K562 (cell line): Measurements from ENCODE around the gene HADH. TPM values are rescaled to one million over a fixed set of nuclear protein-coding genes. Genes with fewer than 3 reads are reported as not detected.

ENCODE experiments used
- DNMT1 ChIP-seq: fragments of 450-650 bp; IDR thresholded peaks from 2 replicates; pipeline ENCODE4 v1.6.1; 2016; ENCODE audit warnings: antibody characterized with exemption, mild to moderate bottlenecking
- KAT2B ChIP-seq: IDR thresholded peaks from one replicate; pipeline ENCODE4 v1.6.1; 2012; ENCODE audit warnings: low read depth, mild to moderate bottlenecking, control low read depth, inconsistent platforms, low read length, moderate library complexity
- MLLT1 ChIP-seq, 2 experiments: fragments of 450-650 bp; IDR thresholded peaks; 2 replicates each; pipeline ENCODE4 v1.6.1; 2016
- SETDB1 ChIP-seq: IDR thresholded peaks from one replicate; pipeline ENCODE4 v1.6.1; 2012; ENCODE audit warnings: low read length, control low read depth, inconsistent platforms
- USF2 ChIP-seq: sonication (generic); formaldehyde crosslinking; IDR thresholded peaks from 2 replicates; pipeline ENCODE4 v1.5.0; 2020; ENCODE audit warnings: missing genetic modification reagents
- ZNF274 ChIP-seq: IDR thresholded peaks from 2 replicates; pipeline ENCODE4 v1.6.1; 2011; ENCODE audit warnings: low read depth, mild to moderate bottlenecking, low read length, moderate library complexity, borderline replicate concordance
- polyA plus RNA-seq, 8 experiments: library from polyadenylated mRNA; depleted of rRNA in 4 of 8; stranded (reverse) in 5 of 8; unstranded in 3 of 8; fragments of >200 nt; fragmentation: Nextera tagmentation in 2 of 8; fragmentation: Illumina TruSeq in 1 of 8; extraction: Ambion mirVana in 2 of 8; extraction: Trizol in 1 of 8; gene quantifications; 2 replicates each; pipeline versions ENCODE4 v1.2.1 to v1.2.3, GENCODE V29; 2011 to 2014; ENCODE audit warnings: inconsistent platforms in 1 of 8, missing spikeins in 1 of 8
- total RNA-seq, 7 experiments: library from RNA; depleted of rRNA in 6 of 7; stranded (reverse); fragments of >200 nt in 6 of 7; fragmentation: Illumina TruSeq in 2 of 7; extraction: Trizol in 2 of 7; gene quantifications; 2 replicates each; pipeline versions ENCODE4 v1.2.1 to v1.2.3, GENCODE V29; 2011 to 2021; ENCODE audit warnings: low replicate concordance in 1 of 7
- TF ChIP-seq, protein P1 (sequence below), 2 experiments: fragments of 450-650 bp; conservative IDR thresholded peaks; 2 replicates each; pipeline ENCODE4 v1.6.1; 2017; ENCODE audit warnings: mild to moderate bottlenecking in 2 of 2, moderate library complexity in 2 of 2
- TF ChIP-seq, protein P2 (sequence below): sonication (generic); formaldehyde crosslinking; IDR thresholded peaks from 2 replicates; pipeline ENCODE4 v1.8.1; 2023; ENCODE audit warnings: mild to moderate bottlenecking, missing genetic modification reagents

The HADH gene
- total and polyA plus RNA-seq, 9 of the 15 experiments (the other 6 are each of a cell fraction or from before 2014, with no cell fraction given), result 9.4 to 73.3 (median 32.8) TPM

DNA sequence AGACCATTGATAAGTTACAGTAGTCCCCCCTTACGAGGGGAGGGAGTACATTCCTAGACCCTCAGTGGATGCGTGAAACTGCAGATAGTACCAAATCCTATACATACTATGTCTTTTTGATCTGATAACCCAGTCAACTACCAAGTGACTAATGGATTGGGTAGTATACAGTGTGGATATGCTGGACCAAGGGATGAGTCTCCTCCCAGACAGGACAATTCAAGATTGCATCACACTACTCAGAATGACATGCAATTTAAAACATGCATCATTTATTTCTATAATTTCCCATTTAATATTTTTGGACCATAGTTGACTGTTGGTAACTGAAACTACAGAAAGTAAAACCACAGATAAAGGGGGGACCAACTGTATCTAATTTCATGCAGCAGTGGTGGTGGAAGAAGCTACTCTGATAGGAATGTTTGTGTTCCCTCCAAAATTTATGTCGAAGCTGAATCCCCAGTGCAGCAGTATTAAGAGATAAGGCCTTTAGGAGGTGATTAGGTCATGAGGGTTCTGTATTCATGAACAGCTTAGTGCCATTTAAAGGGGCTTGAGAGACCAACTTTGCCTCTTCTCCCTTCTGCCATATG lies 11.9 kb downstream of the HADH start (continued):
- TF ChIP-seq MLLT1 (IDR thresholded peaks at IDR 0.05) (no peak), DNMT1 (no peak), USF2 (CRISPR knock-in tag) (no peak), SETDB1 (no peak), ZNF274 (no peak), KAT2B (no peak)
- TF ChIP-seq, protein P1, sequence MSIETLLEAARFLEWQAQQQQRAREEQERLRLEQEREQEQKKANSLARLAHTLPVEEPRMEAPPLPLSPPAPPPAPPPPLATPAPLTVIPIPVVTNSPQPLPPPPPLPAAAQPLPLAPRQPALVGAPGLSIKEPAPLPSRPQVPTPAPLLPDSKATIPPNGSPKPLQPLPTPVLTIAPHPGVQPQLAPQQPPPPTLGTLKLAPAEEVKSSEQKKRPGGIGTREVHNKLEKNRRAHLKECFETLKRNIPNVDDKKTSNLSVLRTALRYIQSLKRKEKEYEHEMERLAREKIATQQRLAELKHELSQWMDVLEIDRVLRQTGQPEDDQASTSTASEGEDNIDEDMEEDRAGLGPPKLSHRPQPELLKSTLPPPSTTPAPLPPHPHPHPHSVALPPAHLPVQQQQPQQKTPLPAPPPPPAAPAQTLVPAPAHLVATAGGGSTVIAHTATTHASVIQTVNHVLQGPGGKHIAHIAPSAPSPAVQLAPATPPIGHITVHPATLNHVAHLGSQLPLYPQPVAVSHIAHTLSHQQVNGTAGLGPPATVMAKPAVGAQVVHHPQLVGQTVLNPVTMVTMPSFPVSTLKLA (conservative IDR thresholded peaks at IDR 0.05), result no peak
- TF ChIP-seq, protein P2, sequence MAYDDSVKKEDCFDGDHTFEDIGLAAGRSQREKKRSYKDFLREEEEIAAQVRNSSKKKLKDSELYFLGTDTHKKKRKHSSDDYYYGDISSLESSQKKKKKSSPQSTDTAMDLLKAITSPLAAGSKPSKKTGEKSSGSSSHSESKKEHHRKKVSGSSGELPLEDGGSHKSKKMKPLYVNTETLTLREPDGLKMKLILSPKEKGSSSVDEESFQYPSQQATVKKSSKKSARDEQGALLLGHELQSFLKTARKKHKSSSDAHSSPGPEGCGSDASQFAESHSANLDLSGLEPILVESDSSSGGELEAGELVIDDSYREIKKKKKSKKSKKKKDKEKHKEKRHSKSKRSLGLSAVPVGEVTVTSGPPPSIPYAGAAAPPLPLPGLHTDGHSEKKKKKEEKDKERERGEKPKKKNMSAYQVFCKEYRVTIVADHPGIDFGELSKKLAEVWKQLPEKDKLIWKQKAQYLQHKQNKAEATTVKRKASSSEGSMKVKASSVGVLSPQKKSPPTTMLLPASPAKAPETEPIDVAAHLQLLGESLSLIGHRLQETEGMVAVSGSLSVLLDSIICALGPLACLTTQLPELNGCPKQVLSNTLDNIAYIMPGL (CRISPR knock-in tag), result no peak
